Activated CD4-positive, alpha-beta T cell treated with anti-CD3 and anti-CD28 coated beads for 36 hours (primary cell): Measurements from ENCODE around the gene FBXL19. TPM values are rescaled to one million over a fixed set of nuclear protein-coding genes. Genes with fewer than 3 reads are reported as not detected.
"Not testable (repeated sequence)": the region's sequence is repeated elsewhere in the genome, so short reads cannot be mapped to it uniquely, and the experiment has no call there.

ENCODE experiments used
- ATAC-seq: fragments of 200-7000 bp; cut with Tn5 transposase; one replicate; pipeline ENCODE4 v1.10.0; 2021; ENCODE audit warnings: mild to moderate bottlenecking, moderate library complexity
- CTCF ChIA-PET: fragments of 350-600 bp; sonication (Branson Sonifier 250); formaldehyde crosslinking; loops from one replicate; lab custom pipeline; 2021; ENCODE audit warnings: antibody characterized with exemption; lab: Charles Lee
- POLR2A ChIA-PET: fragments of 350-600 bp; sonication (Branson Sonifier 250); formaldehyde crosslinking; loops from one replicate; lab custom pipeline; 2021; ENCODE audit warnings: antibody characterized with exemption, inconsistent platforms; lab: Charles Lee
- DNase-seq: peaks from one replicate; pipeline ENCODE4 v3.0.0-alpha.2; 2020
- H3K27ac Mint-ChIP-seq: one replicate; pipeline ENCODE4 v1.8.0; 2021; ENCODE audit warnings: mixed read lengths
- H3K27me3 Mint-ChIP-seq: one replicate; pipeline ENCODE4 v1.8.0; 2021; ENCODE audit warnings: mixed read lengths
- H3K36me3 Mint-ChIP-seq: one replicate; pipeline ENCODE4 v1.8.0; 2021; ENCODE audit warnings: low read depth, mixed read lengths
- H3K4me1 Mint-ChIP-seq: one replicate; pipeline ENCODE4 v1.8.0; 2021; ENCODE audit warnings: mixed read lengths
- H3K4me3 Mint-ChIP-seq: one replicate; pipeline ENCODE4 v1.8.0; 2021; ENCODE audit warnings: mild to moderate bottlenecking, moderate library complexity, mixed read lengths
- H3K9me3 Mint-ChIP-seq: one replicate; pipeline ENCODE4 v1.8.0; 2021; ENCODE audit warnings: low read depth, mixed read lengths
- intact Hi-C, 2 experiments: fragments of 100-400 bp; cut with DNase I in 1 of 2; cut with micrococcal nuclease in 1 of 2; formaldehyde crosslinking; loops; one replicate each; pipeline versions ENCODE4 v1.14.2 to v1.15.1; 2022 to 2024; cut with DNase I, micrococcal nuclease
- total RNA-seq, 2 experiments: library from RNA; stranded (reverse); gene quantifications; one replicate each; pipeline ENCODE4 v1.2.3, GENCODE V29; 2021

FBXL19 gene
- total RNA-seq, 2 experiments from 2014 or later = 23.7 to 31.4 TPM

GRCh38 chr16:30930160-30930571, 6.8 kb downstream of the FBXL19 start:
- no peaks in the 10 kb centered on the region for H3K27me3 Mint-ChIP-seq
- H3K4me1 Mint-ChIP-seq = peaks cover 15% of the 10 kb centered on the region
- H3K27ac Mint-ChIP-seq = no peak overlapping the region
- DNase-seq = no peak
- ChIA-PET CTCF (interaction anchor here (2.0 kb wide), 1 partner anchor 12 kb away, joined by 7 read pairs; no protein-coding TSS in a partner anchor), POLR2A (no interaction called here)
- H3K4me3 Mint-ChIP-seq = no peak overlapping the region
- peaks cover 11% of the 10 kb centered on the region for H3K36me3 Mint-ChIP-seq
- ATAC-seq = no peak
- intact Hi-C loops = no loop called here
- H3K9me3 Mint-ChIP-seq = no peaks in the 10 kb centered on the region

GRCh38 chr16:30931068-30931650, 7.8 kb downstream of the FBXL19 start:
- ATAC-seq (no peak), DNase-seq (no peak)
- intact Hi-C loops = no loop called here
- Mint-ChIP-seq H3K4me1 (peaks cover 13% of the 10 kb centered on the region), H3K9me3 (no peaks in the 10 kb centered on the region), H3K4me3 (no peak overlapping the region), H3K27me3 (no peaks in the 10 kb centered on the region), H3K36me3 (peaks cover 15% of the 10 kb centered on the region), H3K27ac (no peak overlapping the region)
- ChIA-PET POLR2A (no interaction called here), CTCF (interaction anchor here (0.9 kb wide), 1 partner anchor 11 kb away, joined by 3 read pairs; no protein-coding TSS in a partner anchor)

- ChIA-PET CTCF (interaction anchor here (0.6 to 3.1 kb wide), 12 partner anchors 8 to 222 kb away, joined by 3 to 11 read pairs (median 3); partner anchors contain the start of gene HSD3B7), POLR2A (interaction anchor here (0.6 kb wide), 1 partner anchor 29 kb away, joined by 3 read pairs; no protein-coding TSS in a partner anchor)
- peak; percentile 83 for ATAC-seq
Measured at GRCh38 chr16:30934827-30935557, 11.6 kb downstream of the FBXL19 start.

GRCh38 chr16:30937692-30938091, 14.3 kb downstream of the FBXL19 start:
- Mint-ChIP-seq H3K4me3 (no peak overlapping the region), H3K36me3 (peaks cover 10% of the 10 kb centered on the region)
- intact Hi-C loops = no loop called here

More at GRCh38 chr16:30934827-30935557, 11.6 kb downstream of the FBXL19 start:
- Mint-ChIP-seq H3K27me3 (no peaks in the 10 kb centered on the region), H3K27ac (peak overlapping the region; percentile 29), H3K9me3 (no peaks in the 10 kb centered on the region), H3K36me3 (peaks cover 18% of the 10 kb centered on the region), H3K4me3 (no peak overlapping the region), H3K4me1 (peaks cover 12% of the 10 kb centered on the region)
- DNase-seq = peak; percentile 76
- intact Hi-C loops = no loop called here

GRCh38 chr16:30939571-30939970, 16.2 kb downstream of the FBXL19 start:
- Mint-ChIP-seq H3K36me3 (peaks cover 20% of the 10 kb centered on the region), H3K4me1 (peaks cover 28% of the 10 kb centered on the region)
- POLR2A ChIA-PET, H3K9me3 Mint-ChIP-seq, ATAC-seq, DNase-seq, H3K4me3 Mint-ChIP-seq, H3K27ac Mint-ChIP-seq, intact Hi-C loops, H3K27me3 Mint-ChIP-seq: not testable (repeated sequence)
- CTCF ChIA-PET = interaction anchor here (0.6 to 0.7 kb wide), 2 partner anchors 140 to 221 kb away, joined by 3 read pairs; no protein-coding TSS in a partner anchor

More at GRCh38 chr16:30937692-30938091, 14.3 kb downstream of the FBXL19 start:
- DNase-seq = no peak
- Mint-ChIP-seq H3K27me3 (no peaks in the 10 kb centered on the region), H3K4me1 (peaks cover 27% of the 10 kb centered on the region), H3K9me3 (no peaks in the 10 kb centered on the region), H3K27ac (peak overlapping the region; percentile 33)
- ChIA-PET CTCF (interaction anchor here (0.6 to 3.1 kb wide), 3 partner anchors 12 to 36 kb away, joined by 3 to 11 read pairs (median 5); no protein-coding TSS in a partner anchor), POLR2A (no interaction called here)
- ATAC-seq = no peak

- H3K27me3 Mint-ChIP-seq = no peaks in the 10 kb centered on the region
- peak overlapping the region; percentile 78 for H3K27ac Mint-ChIP-seq
Measured at GRCh38 chr16:30941600-30942425, 18.4 kb downstream of the FBXL19 start.

GRCh38 chr16:30942426-30942806, 19.0 kb downstream of the FBXL19 start:
- Mint-ChIP-seq H3K36me3 (peaks cover 15% of the 10 kb centered on the region), H3K4me3 (peak overlapping the region; percentile 35), H3K4me1 (peaks cover 17% of the 10 kb centered on the region), H3K27me3 (no peaks in the 10 kb centered on the region), H3K27ac (peak overlapping the region; percentile 72), H3K9me3 (no peaks in the 10 kb centered on the region)
- DNase-seq = no peak
- POLR2A ChIA-PET = interaction anchor here (0.6 to 0.9 kb wide), 2 partner anchors 200 to 211 kb away, joined by 3 read pairs; no protein-coding TSS in a partner anchor
- CTCF ChIA-PET = interaction anchor here (0.5 to 3.5 kb wide), 21 partner anchors 8 to 435 kb away, joined by 3 to 34 read pairs (median 4); partner anchors contain the start of gene SETD1A
- intact Hi-C loops = loop anchor here (1.0 to 2.0 kb wide), 2 partner anchors 20 to 98 kb away; partner anchors contain the start of gene FBXL19 (in 1 of the 2)
- ATAC-seq = peak; percentile 66

More at GRCh38 chr16:30941600-30942425, 18.4 kb downstream of the FBXL19 start:
- Mint-ChIP-seq H3K9me3 (no peaks in the 10 kb centered on the region), H3K4me1 (peaks cover 19% of the 10 kb centered on the region), H3K36me3 (peaks cover 18% of the 10 kb centered on the region), H3K4me3 (peak overlapping the region; percentile 35)
- peak; percentile 94 for ATAC-seq
- POLR2A ChIA-PET = interaction anchor here (0.6 to 0.9 kb wide), 2 partner anchors 201 to 210 kb away, joined by 3 read pairs; no protein-coding TSS in a partner anchor
- peak; percentile 83 for DNase-seq
- CTCF ChIA-PET = interaction anchor here (0.5 to 3.5 kb wide), 27 partner anchors 8 to 927 kb away, joined by 3 to 34 read pairs (median 3); partner anchors contain the start of gene SETD1A
- intact Hi-C loops = loop anchor here (1.0 to 2.0 kb wide), 2 partner anchors 19 to 98 kb away; partner anchors contain the start of gene FBXL19 (in 1 of the 2)

- ATAC-seq (no peak), DNase-seq (no peak)
- Mint-ChIP-seq H3K4me3 (no peak overlapping the region), H3K36me3 (peaks cover 15% of the 10 kb centered on the region), H3K27me3 (no peaks in the 10 kb centered on the region), H3K9me3 (no peaks in the 10 kb centered on the region), H3K4me1 (peaks cover 20% of the 10 kb centered on the region), H3K27ac (no peak overlapping the region)
- intact Hi-C loops = no loop called here
- ChIA-PET CTCF (interaction anchor here (0.6 to 1.6 kb wide), 8 partner anchors 9 to 152 kb away, joined by 3 to 8 read pairs (median 3); no protein-coding TSS in a partner anchor), POLR2A (no interaction called here)
Measured at GRCh38 chr16:30944352-30944751, 21.0 kb downstream of the FBXL19 start.

GRCh38 chr16:30946671-30947540, 23.5 kb downstream of the FBXL19 start:
- H3K36me3 Mint-ChIP-seq = peaks cover 15% of the 10 kb centered on the region
- H3K27me3 Mint-ChIP-seq = no peaks in the 10 kb centered on the region
- ATAC-seq (no peak), DNase-seq (no peak)
- peaks cover 25% of the 10 kb centered on the region for H3K4me1 Mint-ChIP-seq
- ChIA-PET POLR2A (interaction anchor here (0.6 kb wide), 1 partner anchor 235 kb away, joined by 5 read pairs; no protein-coding TSS in a partner anchor), CTCF (interaction anchor here (0.6 to 1.2 kb wide), 2 partner anchors 18 to 20 kb away, joined by 3 read pairs; no protein-coding TSS in a partner anchor)
- no peak overlapping the region for H3K4me3 Mint-ChIP-seq
- H3K27ac Mint-ChIP-seq = no peak overlapping the region
- H3K9me3 Mint-ChIP-seq = no peaks in the 10 kb centered on the region
- intact Hi-C loops = no loop called here

- DNase-seq (no peak), ATAC-seq (no peak)
- CTCF ChIA-PET = interaction anchor here (1.2 kb wide), 1 partner anchor 21 kb away, joined by 3 read pairs; no protein-coding TSS in a partner anchor
- no peaks in the 10 kb centered on the region for H3K27me3 Mint-ChIP-seq
- intact Hi-C loops = no loop called here
- peaks cover 15% of the 10 kb centered on the region for H3K36me3 Mint-ChIP-seq
- H3K4me1 Mint-ChIP-seq = peaks cover 19% of the 10 kb centered on the region
- H3K4me3 Mint-ChIP-seq = no peak overlapping the region
- POLR2A ChIA-PET = interaction anchor here (0.6 kb wide), 2 partner anchors 171 to 235 kb away, joined by 3 to 5 read pairs; no protein-coding TSS in a partner anchor
- H3K27ac Mint-ChIP-seq = no peak overlapping the region
- H3K9me3 Mint-ChIP-seq = no peaks in the 10 kb centered on the region
Measured at GRCh38 chr16:30947541-30947858, 24.1 kb downstream of the FBXL19 start.
